Vagina (tissue), 2 donors: ENCODE results near the gene PLCL1. TPM values are rescaled to one million over a fixed set of nuclear protein-coding genes. Genes with fewer than 3 reads are reported as not detected.

Source experiments
- DNase-seq, 2 donors: peaks; one replicate each; pipeline ENCODE4 v3.0.0-alpha.2; 2017; ENCODE audit errors: extremely low spot score in 2 of 2
- H3K27ac ChIP-seq: fragments of 200-600 bp; sonication (generic); one replicate; pipeline ENCODE4 v1.5.1; 2019
- H3K27me3 ChIP-seq: fragments of 200-600 bp; sonication (generic); one replicate; pipeline ENCODE4 v1.5.1; 2019
- H3K36me3 ChIP-seq, 2 donors: fragments of 200-600 bp; sonication (generic); one replicate each; pipeline ENCODE4 v1.5.1; 2017 to 2019
- H3K4me1 ChIP-seq: fragments of 200-600 bp; sonication (generic); one replicate; pipeline ENCODE4 v1.5.1; 2019
- H3K4me3 ChIP-seq, 2 donors: fragments of 200-600 bp; sonication (generic); 1 replicate in 1 of 2; 2 replicates in 1 of 2; pipeline ENCODE4 v1.5.1; 2016 to 2019
- H3K9me3 ChIP-seq: fragments of 200-600 bp; sonication (generic); one replicate; pipeline ENCODE4 v1.5.1; 2019
- CTCF ChIP-seq, 3 experiments: fragments of 450-650 bp in 2 of 3; fragments of 200-600 bp in 1 of 3; sonication (generic) in 1 of 3; IDR thresholded peaks; one replicate each; pipeline ENCODE4 v1.5.1; 2017 to 2019; ENCODE audit warnings: antibody characterized with exemption in 3 of 3, mild to moderate bottlenecking in 2 of 3, moderate library complexity in 2 of 3
- POLR2A ChIP-seq, 2 donors: fragments of 450-650 bp; IDR thresholded peaks; one replicate each; pipeline ENCODE4 v1.6.1; 2017; ENCODE audit warnings: antibody characterized with exemption in 2 of 2, mild to moderate bottlenecking in 2 of 2, moderate library complexity in 2 of 2
- POLR2AphosphoS5 ChIP-seq, 2 donors: sonication (generic); formaldehyde crosslinking; IDR thresholded peaks; one replicate each; pipeline ENCODE4 v1.9.0; 2017; ENCODE audit warnings: antibody characterized with exemption in 2 of 2, mild to moderate bottlenecking in 2 of 2, low read depth in 1 of 2; ENCODE audit not compliant: insufficient read depth in 1 of 2
- intact Hi-C: fragments of 100-400 bp; cut with DNase I; formaldehyde crosslinking; loops from one replicate; pipeline ENCODE4 v1.15.1; 2023
- total RNA-seq: library from RNA; depleted of rRNA; stranded (reverse); fragments of >200 nt; gene quantifications from one replicate; pipeline ENCODE4 v1.2.3, GENCODE V29; 2016

Gene PLCL1
- total RNA-seq, 1 donor from 2014 or later, result 6.6 TPM

DNA sequence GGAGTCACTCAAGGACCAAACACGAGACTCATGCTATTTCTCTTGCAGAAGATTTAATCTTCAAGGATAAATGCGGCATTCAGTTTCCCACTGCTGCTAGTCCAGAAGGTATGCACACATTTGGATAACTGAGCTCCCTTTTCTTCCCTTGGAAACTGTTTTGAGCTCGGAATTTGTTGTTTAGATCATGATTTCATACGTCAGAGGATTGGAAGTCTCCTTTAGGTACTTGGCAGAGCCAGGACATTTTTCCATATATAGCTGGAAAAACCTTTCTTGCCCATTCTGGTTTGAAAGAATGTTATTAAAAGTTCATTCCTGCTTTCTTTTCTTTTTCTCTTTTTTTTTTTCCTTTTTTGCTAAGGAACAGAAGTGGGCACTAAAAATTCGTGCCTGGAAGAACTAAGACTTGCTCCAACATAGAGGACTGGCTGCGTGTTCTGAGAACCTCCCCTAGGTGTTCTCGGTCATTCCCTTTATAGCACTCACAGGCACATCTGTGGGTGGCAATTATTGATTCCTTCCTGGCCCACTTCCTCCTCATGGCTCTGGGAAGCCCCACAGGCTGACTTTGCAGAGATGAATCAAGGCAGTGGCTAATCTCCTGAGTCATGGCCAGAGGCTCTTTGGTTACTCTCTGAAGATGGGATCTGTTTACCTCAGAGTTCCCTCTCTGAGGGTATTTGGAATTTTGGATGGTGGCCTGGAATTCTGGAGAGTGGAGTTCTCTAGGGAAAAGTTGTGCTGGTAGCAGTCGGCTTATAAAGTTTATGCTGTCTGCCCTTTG, 104.8 kb downstream of the PLCL1 start:
- H3K4me3 ChIP-seq, result no peak overlapping the region
- H3K9me3 ChIP-seq, result no peaks in the 10 kb centered on the region
- intact Hi-C loops, result no loop called here
- no peaks in the 10 kb centered on the region for H3K27me3 ChIP-seq
- no peak overlapping the region for H3K27ac ChIP-seq
- DNase-seq, result no peak
- TF ChIP-seq CTCF (IDR thresholded peaks at IDR 0.05) (no peak), POLR2AphosphoS5 (IDR thresholded peaks at IDR 0.05; ENCODE audit: insufficient read depth in 1 of 2, low read depth in 1 of 2) (no peak), POLR2A (IDR thresholded peaks at IDR 0.05) (no peak)
- H3K4me1 ChIP-seq, result no peaks in the 10 kb centered on the region
- H3K36me3 ChIP-seq, result no peaks in the 10 kb centered on the region

GRCh38 chr2:197911667-197912066, 107.3 kb downstream of the PLCL1 start:
- Histone ChIP-seq H3K9me3 (no peaks in the 10 kb centered on the region), H3K36me3 (no peaks in the 10 kb centered on the region), H3K27me3 (no peaks in the 10 kb centered on the region), H3K27ac (no peak overlapping the region), H3K4me1 (no peaks in the 10 kb centered on the region), H3K4me3 (no peak overlapping the region)
- TF ChIP-seq POLR2A (IDR thresholded peaks at IDR 0.05), result no peak
- TF ChIP-seq CTCF (IDR thresholded peaks at IDR 0.05), result no peak
- TF ChIP-seq POLR2AphosphoS5 (IDR thresholded peaks at IDR 0.05; ENCODE audit: insufficient read depth in 1 of 2, low read depth in 1 of 2), result no peak
- intact Hi-C loops, result no loop called here
- DNase-seq, result no peak

GRCh38 chr2:197913084-197913483, 108.7 kb downstream of the PLCL1 start:
- H3K4me1 ChIP-seq, result no peaks in the 10 kb centered on the region
- H3K27ac ChIP-seq, result no peak overlapping the region
- H3K36me3 ChIP-seq, result no peaks in the 10 kb centered on the region
- no peak for DNase-seq
- H3K9me3 ChIP-seq, result no peaks in the 10 kb centered on the region
- TF ChIP-seq POLR2A (IDR thresholded peaks at IDR 0.05), result no peak
- no peak for TF ChIP-seq POLR2AphosphoS5 (IDR thresholded peaks at IDR 0.05; ENCODE audit: insufficient read depth in 1 of 2, low read depth in 1 of 2)
- no peak for TF ChIP-seq CTCF (IDR thresholded peaks at IDR 0.05)
- intact Hi-C loops, result no loop called here
- no peak overlapping the region for H3K4me3 ChIP-seq
- no peaks in the 10 kb centered on the region for H3K27me3 ChIP-seq

DNA sequence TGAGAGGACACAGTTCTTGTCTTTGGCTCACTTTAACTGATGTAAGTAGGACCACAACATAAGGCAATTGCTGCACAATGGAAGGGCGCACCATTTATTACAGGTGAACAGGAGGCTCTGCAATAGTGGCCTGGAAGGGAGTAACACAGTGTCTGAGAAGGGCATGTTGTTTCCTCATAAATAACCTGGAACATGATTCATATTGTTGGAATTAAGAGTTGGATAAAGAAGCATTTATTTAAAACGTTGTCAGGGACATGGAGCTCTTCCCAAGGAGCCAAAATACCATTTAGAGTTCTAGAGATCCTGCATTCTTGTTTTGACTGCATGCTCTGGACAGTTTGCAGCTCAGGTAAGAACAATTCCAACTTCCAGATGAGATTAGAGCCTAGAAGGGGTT, 110.4 kb downstream of the PLCL1 start:
- Histone ChIP-seq H3K9me3 (no peaks in the 10 kb centered on the region), H3K36me3 (no peaks in the 10 kb centered on the region), H3K27me3 (no peaks in the 10 kb centered on the region), H3K4me3 (no peak overlapping the region), H3K27ac (no peak overlapping the region), H3K4me1 (no peaks in the 10 kb centered on the region)
- intact Hi-C loops, result no loop called here
- TF ChIP-seq POLR2AphosphoS5 (IDR thresholded peaks at IDR 0.05; ENCODE audit: insufficient read depth in 1 of 2, low read depth in 1 of 2) (no peak), CTCF (IDR thresholded peaks at IDR 0.05) (no peak), POLR2A (IDR thresholded peaks at IDR 0.05) (no peak)
- no peak for DNase-seq

DNA sequence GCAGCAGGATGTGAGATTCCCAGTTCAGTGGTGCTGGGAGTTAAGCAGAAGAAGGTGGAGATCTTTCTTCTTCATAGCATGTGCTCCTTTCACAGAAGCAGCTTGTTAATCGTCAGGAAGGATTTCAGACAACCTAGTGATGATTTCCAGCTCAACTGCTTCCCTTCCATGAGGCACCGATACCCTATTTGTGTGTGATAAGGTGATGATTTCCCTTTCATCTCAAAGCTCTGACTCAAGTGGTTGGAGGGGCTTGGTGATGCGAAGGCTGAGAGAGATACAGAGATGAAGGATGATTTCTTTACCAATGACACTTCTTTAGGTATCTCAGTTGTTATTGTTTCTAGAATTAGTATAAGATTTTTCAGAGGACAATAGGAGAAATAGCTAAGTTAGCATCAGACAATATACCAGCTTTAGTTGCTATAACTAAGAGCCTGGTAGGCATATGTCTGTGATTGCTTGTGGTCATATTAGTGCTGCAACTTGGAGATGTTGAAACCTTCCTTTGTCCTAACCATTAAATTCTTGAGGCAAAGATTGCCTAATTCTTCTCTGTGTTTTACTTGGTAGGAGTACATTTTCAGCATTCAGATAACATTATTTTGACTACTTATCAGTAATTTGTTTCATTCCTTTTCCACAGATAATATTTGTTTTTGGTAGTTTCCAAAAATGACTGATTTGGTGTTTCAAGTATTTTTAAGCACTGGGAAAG, 111.3 kb downstream of the PLCL1 start:
- intact Hi-C loops, result no loop called here
- TF ChIP-seq POLR2A (IDR thresholded peaks at IDR 0.05), result no peak
- Histone ChIP-seq H3K27ac (no peak overlapping the region), H3K27me3 (no peaks in the 10 kb centered on the region), H3K4me1 (no peaks in the 10 kb centered on the region), H3K4me3 (no peak overlapping the region), H3K9me3 (no peaks in the 10 kb centered on the region), H3K36me3 (no peaks in the 10 kb centered on the region)
- DNase-seq, result no peak
